Pons (tissue), 1 donor: ENCODE results near the gene SLC16A12.

Experiments used
- DNase-seq: peaks from one replicate; pipeline ENCODE4 v3.0.0-alpha.2; 2016; ENCODE audit warnings: low spot score

SLC16A12 gene, protein sequence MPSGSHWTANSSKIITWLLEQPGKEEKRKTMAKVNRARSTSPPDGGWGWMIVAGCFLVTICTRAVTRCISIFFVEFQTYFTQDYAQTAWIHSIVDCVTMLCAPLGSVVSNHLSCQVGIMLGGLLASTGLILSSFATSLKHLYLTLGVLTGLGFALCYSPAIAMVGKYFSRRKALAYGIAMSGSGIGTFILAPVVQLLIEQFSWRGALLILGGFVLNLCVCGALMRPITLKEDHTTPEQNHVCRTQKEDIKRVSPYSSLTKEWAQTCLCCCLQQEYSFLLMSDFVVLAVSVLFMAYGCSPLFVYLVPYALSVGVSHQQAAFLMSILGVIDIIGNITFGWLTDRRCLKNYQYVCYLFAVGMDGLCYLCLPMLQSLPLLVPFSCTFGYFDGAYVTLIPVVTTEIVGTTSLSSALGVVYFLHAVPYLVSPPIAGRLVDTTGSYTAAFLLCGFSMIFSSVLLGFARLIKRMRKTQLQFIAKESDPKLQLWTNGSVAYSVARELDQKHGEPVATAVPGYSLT

GRCh38 chr10:89535171-89536012 is at the start of gene SLC16A12:
TSS of gene SLC16A12 (minus strand) at chr10:89535594. CDS start at chr10:89462578, 73,016 bp downstream.
- DNase-seq = no peak

- no peak for DNase-seq
These were observed 46.6 kb upstream of the SLC16A12 start for GRCh38 chr10:89582022-89582421.

DNA sequence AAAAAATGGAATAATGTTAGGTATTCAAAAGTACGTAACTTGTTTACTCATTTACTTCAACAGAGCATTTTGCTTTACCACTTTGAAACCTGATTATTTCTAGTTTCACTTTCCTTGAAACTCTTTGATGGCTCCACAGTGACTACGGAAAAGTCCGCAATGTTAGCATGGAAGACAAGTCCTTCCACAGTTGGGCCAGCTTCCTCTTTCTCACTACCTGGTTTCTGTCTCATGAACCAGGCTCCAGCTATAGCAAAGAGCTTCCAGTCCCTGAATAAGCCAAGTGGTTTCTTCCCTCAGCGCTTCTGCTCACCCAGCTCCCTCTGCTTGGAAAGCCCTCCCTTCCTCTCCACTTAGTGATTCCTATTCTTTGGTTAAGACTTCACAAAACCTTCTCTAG is 44.8 kb upstream of the SLC16A12 start:
- DNase-seq = peak; percentile 22

GRCh38 chr10:89576696-89577095 is 41.3 kb upstream of the SLC16A12 start:
- DNase-seq = no peak

DNA sequence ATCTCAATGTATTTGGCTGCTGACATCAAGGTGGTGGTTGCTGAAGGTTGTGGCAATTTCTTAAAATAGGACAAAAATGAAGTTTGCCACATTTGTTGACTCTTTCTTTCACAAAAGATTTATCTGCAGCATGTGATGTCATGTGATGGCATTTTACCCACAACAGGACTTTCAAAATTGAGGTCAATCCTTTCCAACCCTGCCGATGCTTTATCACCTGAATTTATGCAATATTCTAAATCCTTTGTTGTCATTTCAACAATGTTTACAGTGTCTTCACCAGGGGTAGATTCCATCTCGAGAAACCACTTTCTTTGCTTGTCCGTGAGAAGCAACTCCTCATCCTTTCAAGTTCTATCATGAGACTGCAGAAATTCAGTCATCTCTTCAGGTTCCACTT is 40.6 kb upstream of the SLC16A12 start:
- no peak for DNase-seq

DNA sequence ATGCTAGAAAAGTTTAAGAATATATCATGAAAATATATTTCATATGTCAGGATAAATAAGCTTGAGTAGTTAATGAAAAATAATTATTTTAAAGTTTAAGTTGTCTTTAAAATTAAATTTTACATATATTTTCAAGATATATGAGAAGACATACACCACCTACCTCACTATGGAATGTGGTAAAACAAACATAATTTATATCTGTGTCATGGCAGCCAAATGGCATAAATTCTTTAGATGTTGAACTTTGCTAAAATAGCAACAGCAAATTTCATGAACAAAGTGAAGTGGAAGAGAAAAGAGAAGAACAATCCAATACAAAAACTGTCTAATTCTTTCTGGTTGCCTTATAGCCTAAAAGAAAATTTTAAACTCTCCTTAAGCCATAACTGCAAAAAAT is 39.6 kb upstream of the SLC16A12 start:
- DNase-seq = no peak

GRCh38 chr10:89574368-89574767 is 39.0 kb upstream of the SLC16A12 start:
- DNase-seq = no peak

GRCh38 chr10:89567576-89568245 is 32.3 kb upstream of the SLC16A12 start:
- no peak for DNase-seq

GRCh38 chr10:89566992-89567391 is 31.6 kb upstream of the SLC16A12 start:
- no peak for DNase-seq

- no peak for DNase-seq
These were observed 30.9 kb upstream of the SLC16A12 start for GRCh38 chr10:89566095-89566950.

DNA sequence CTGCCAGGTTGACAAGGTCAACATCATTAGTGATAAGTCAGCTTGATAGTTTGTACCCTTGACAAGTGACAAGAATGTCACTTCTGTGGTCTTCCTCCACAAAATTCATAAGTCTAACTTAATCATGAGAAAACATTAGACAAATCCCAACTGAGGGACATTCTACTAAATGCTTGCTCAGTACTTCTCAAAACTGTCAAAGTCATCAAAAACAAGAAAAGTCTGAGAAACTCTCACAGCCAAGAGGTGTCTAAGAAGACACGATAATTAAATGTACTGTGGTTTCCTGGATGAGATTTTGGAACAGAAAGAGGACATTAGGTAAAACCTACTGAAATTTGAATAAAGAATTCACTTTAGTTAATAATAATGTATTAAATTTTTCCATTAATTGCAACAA is 29.8 kb upstream of the SLC16A12 start:
- DNase-seq = no peak

- peak; percentile 51 for DNase-seq
These were observed 28.6 kb upstream of the SLC16A12 start for GRCh38 chr10:89563861-89564478.

GRCh38 chr10:89563311-89563710 is 27.9 kb upstream of the SLC16A12 start:
- no peak for DNase-seq

DNA sequence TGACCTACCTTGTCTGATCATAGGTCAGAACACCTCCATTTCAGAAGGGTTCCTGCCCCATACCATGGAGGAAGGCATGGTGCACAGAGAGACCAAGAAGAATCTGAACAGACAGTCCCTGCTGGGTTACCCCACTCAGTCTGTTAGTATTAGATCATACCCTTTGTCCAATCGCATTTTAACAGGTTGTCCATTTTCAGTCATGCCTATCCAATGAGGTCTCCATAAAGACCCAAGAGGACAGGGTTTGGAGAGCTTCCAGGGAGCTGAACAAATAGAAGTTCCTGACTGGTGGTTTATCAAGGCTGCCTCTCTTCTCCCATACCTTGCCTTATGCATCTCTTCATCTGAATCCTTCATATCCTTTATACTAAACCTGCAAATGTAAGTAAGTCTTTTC is 21.2 kb upstream of the SLC16A12 start:
- no peak for DNase-seq

- no peak for DNase-seq
These were observed 20.5 kb upstream of the SLC16A12 start for GRCh38 chr10:89555688-89556445.

DNA sequence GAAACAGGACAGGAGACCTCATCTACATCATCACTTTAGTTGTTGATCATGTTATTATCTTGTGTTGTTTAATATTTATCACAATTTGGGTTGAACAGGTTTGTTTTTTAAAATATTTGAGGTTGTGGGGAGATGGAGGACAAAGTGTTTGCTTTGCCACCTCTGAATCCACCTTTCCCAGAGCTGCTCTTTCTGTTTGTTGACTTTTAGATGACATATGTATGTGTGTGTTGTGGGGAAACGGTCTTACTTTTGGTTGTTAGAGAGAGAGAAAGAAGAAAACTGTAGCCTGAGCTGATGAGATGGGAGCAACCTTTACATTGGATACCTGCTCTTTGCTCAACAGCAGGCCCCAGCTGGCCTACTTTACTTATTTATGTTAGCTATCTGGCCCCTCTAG is 19.0 kb upstream of the SLC16A12 start:
- no peak for DNase-seq

DNA sequence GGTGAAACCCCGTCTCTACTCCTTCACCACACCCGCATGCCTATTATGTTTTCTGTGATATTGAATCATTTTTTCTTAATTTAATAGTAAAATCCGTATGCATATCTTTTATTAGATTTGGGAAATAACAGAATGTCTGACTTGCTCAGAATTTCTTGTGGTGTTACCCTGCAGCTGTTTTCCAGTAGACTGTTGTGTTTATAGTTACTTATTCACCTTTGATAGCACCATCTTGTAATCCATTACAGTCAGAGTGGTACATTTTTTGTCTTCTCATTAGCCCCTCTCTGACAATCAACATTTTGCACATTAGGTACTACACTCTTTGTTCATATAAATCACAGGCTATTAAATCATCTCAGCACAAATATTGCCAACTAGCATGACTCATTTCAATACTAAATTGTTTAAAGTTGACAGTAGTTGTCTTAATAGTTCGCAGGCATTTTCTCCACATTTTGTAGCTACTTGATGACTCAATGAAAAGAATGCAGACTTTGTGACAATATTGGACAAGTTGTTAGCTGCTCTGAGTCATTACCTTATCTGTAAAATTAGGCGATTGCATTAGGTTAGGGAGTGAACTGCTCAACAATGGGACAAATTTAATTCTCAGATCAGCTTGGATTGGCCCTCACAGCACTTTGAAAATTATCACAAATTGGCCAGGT is 17.8 kb upstream of the SLC16A12 start:
- no peak for DNase-seq

DNA sequence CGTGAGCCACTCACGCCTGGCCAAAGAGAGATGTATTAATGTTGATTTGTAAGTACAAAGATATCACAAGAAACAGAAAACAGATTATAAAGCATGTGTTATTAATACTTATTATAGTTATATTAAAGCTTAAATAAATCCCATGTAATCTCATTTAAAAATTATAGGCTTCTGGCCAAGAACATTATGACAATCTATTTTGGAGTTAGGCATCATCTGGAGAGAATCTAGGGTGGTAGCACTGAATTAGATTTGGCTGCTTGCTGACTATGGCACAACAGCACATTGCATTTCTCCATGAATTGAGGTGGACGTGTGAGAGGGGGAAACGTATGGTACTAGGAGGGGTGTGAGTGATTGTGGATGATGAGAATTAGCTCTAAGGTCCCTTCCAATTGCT is 16.8 kb upstream of the SLC16A12 start:
- DNase-seq = no peak

DNA sequence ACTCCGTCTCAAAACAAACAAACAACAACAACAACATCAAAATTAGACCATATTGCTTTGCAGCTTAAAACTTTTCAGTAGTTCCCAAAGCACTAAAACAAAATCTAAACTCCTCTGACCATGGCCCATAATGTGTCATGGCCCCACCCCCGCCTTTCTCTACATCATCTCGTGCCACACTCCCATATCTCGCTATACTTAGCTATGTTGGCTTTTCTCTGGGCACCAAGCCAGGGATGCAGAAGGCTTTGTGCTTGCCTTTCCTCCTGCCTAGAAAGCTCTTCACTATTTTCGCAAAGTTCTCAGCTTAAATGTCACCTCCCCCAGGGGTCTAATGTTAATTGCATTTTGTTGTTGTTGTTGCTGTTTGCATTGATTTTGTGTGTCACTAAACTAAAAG is 15.1 kb upstream of the SLC16A12 start:
- DNase-seq = no peak

- DNase-seq = no peak
These were observed 14.1 kb upstream of the SLC16A12 start for GRCh38 chr10:89549510-89549909.
